Astrocyte of the cerebellum (primary cell): ENCODE results near the gene ARHGEF28.

Source experiments
- DNase-seq: peaks from one replicate; pipeline ENCODE4 v3.0.0-alpha.2; 2011; ENCODE audit warnings: low read depth
- H3K4me3 ChIP-seq: 2 replicates; pipeline ENCODE4 v1.5.1; 2011; ENCODE audit warnings: mild to moderate bottlenecking, low read depth, low read length, moderate library complexity
- CTCF ChIP-seq: IDR thresholded peaks from 2 replicates; pipeline ENCODE4 v1.5.1; 2012; ENCODE audit warnings: low read length, low read depth, moderate library complexity, mild to moderate bottlenecking; ENCODE audit errors: missing control alignments
- in situ Hi-C: cut with HindIII; loops from 2 replicates; pipeline ENCODE4 v1.10.0; 2017; ENCODE audit warnings: low sequenced_read_pairs

ARHGEF28 gene

GRCh38 chr5:73663161-73663859 lies 37.3 kb downstream of the ARHGEF28 start:
- TF ChIP-seq CTCF: no peak
- no peak overlapping the region for H3K4me3 ChIP-seq
- in situ Hi-C loops: loop anchor here (5.0 kb wide), 1 partner anchor 34 kb away; no protein-coding TSS in a partner anchor
- no peak for DNase-seq

GRCh38 chr5:73663860-73664240 lies 37.9 kb downstream of the ARHGEF28 start:
- no peak overlapping the region for H3K4me3 ChIP-seq
- TF ChIP-seq CTCF: no peak
- in situ Hi-C loops: loop anchor here (5.0 kb wide), 1 partner anchor 33 kb away; no protein-coding TSS in a partner anchor
- no peak for DNase-seq

- no peak overlapping the region for H3K4me3 ChIP-seq
- no peak for DNase-seq
- no peak for TF ChIP-seq CTCF
- in situ Hi-C loops: loop anchor here (5.0 kb wide), 1 partner anchor 33 kb away; no protein-coding TSS in a partner anchor
These were observed 38.8 kb downstream of the ARHGEF28 start for GRCh38 chr5:73664796-73665195.

- H3K4me3 ChIP-seq: no peak overlapping the region
- DNase-seq: no peak
- in situ Hi-C loops: no loop called here
- no peak for TF ChIP-seq CTCF
These were observed 40.9 kb downstream of the ARHGEF28 start for GRCh38 chr5:73666891-73667290.

- TF ChIP-seq CTCF: no peak
- in situ Hi-C loops: no loop called here
- DNase-seq: no peak
- no peak overlapping the region for H3K4me3 ChIP-seq
These were observed 42.0 kb downstream of the ARHGEF28 start for GRCh38 chr5:73668017-73668416.

- no peak overlapping the region for H3K4me3 ChIP-seq
- in situ Hi-C loops: no loop called here
- no peak for TF ChIP-seq CTCF
- no peak for DNase-seq
These were observed 42.6 kb downstream of the ARHGEF28 start for GRCh38 chr5:73668486-73669111.
